ENCODE data around the gene RAB5IF. TPM values are rescaled to one million over a fixed set of nuclear protein-coding genes. Genes with fewer than 3 reads are reported as not detected.

The RAB5IF gene
- total and polyA plus RNA-seq, 2 of the 13 experiments (the other 11 are each of a cell fraction or from before 2014, with no cell fraction given) = 261 to 305 TPM

DNA sequence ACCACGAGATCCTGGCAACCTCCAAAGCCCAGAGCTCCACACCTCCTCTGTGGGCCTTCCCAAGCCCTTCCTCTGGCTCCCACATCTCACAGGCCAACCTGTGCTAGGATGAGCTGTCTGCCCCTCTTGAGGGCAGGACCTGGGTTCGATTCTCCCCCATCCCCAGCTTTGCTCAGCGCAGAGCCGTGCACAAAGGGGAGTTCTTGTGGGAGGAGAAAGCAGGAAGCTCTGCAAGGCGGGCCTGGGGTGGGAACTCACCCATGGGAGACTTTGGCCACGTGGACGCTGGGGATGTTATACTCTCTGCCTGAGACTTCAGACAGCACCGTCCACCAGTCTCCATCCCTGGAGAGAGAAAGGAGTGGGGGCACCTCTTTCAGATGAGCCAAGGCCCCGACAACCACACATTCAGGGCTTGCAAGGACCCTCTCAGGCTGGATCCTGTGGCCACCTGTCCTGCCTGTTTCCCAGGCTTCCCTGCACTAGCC, 27.8 kb downstream of the RAB5IF start (continued):
- TF ChIP-seq ZNF790 (CRISPR knock-in tag; IDR thresholded peaks at IDR 0.05; ENCODE audit: borderline replicate concordance) (no peak), NRL (CRISPR knock-in tag; IDR thresholded peaks at IDR 0.05; ENCODE audit: borderline replicate concordance) (no peak; the same call in 1 of the 2 replicates), SAP130 (CRISPR knock-in tag; IDR thresholded peaks at IDR 0.05; ENCODE audit: low read depth) (no peak), ZNF430 (CRISPR knock-in tag; IDR thresholded peaks at IDR 0.05) (no peak), STAG1 (CRISPR knock-in tag; IDR thresholded peaks at IDR 0.05) (no peak), ATRX (CRISPR knock-in tag; IDR thresholded peaks at IDR 0.05; ENCODE audit: borderline replicate concordance) (no peak), KIAA2018 (CRISPR knock-in tag; IDR thresholded peaks at IDR 0.05; ENCODE audit: borderline replicate concordance) (no peak), ZNF142 (CRISPR knock-in tag; IDR thresholded peaks at IDR 0.05) (no peak), HNRNPL (IDR thresholded peaks at IDR 0.05; ENCODE audit: low read depth, low read length) (no peak), THAP11 (CRISPR knock-in tag; IDR thresholded peaks at IDR 0.05) (no peak)
- TF ChIP-seq, protein P1, sequence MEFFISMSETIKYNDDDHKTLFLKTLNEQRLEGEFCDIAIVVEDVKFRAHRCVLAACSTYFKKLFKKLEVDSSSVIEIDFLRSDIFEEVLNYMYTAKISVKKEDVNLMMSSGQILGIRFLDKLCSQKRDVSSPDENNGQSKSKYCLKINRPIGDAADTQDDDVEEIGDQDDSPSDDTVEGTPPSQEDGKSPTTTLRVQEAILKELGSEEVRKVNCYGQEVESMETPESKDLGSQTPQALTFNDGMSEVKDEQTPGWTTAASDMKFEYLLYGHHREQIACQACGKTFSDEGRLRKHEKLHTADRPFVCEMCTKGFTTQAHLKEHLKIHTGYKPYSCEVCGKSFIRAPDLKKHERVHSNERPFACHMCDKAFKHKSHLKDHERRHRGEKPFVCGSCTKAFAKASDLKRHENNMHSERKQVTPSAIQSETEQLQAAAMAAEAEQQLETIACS (CRISPR knock-in tag; IDR thresholded peaks at IDR 0.05) = no peak
- TF ChIP-seq, protein P2, sequence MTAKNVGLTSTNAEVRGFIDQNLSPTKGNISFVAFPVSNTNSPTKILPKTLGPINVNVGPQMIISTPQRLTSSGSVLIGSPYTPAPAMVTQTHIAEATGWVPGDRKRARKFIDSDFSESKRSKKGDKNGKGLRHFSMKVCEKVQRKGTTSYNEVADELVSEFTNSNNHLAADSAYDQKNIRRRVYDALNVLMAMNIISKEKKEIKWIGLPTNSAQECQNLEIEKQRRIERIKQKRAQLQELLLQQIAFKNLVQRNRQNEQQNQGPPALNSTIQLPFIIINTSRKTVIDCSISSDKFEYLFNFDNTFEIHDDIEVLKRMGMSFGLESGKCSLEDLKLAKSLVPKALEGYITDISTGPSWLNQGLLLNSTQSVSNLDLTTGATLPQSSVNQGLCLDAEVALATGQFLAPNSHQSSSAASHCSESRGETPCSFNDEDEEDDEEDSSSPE (CRISPR knock-in tag; IDR thresholded peaks at IDR 0.05) = 0 out of 2 replicates have a peak, but pooled peaks have one; percentile 3

Measured in HepG2 (cell line).